Esophagus squamous epithelium (tissue), 4 donors: ENCODE data around the gene ZNF865.

Source experiments
- POLR2A ChIP-seq, 4 donors: fragments of 450-650 bp; IDR thresholded peaks; one replicate each; pipeline ENCODE4 v1.6.1; 2017; ENCODE audit warnings: antibody characterized with exemption in 4 of 4, mild to moderate bottlenecking in 4 of 4, moderate library complexity in 3 of 4
- TF ChIP-seq, protein P1 (sequence below), 6 experiments: fragments of 450-650 bp in 4 of 6; fragments of 200-600 bp in 2 of 6; sonication (generic) in 2 of 6; IDR thresholded peaks; one replicate each; pipeline ENCODE4 v1.5.1; 2016 to 2019; ENCODE audit warnings: antibody characterized with exemption in 6 of 6, mild to moderate bottlenecking in 4 of 6, moderate library complexity in 4 of 6

DNA sequence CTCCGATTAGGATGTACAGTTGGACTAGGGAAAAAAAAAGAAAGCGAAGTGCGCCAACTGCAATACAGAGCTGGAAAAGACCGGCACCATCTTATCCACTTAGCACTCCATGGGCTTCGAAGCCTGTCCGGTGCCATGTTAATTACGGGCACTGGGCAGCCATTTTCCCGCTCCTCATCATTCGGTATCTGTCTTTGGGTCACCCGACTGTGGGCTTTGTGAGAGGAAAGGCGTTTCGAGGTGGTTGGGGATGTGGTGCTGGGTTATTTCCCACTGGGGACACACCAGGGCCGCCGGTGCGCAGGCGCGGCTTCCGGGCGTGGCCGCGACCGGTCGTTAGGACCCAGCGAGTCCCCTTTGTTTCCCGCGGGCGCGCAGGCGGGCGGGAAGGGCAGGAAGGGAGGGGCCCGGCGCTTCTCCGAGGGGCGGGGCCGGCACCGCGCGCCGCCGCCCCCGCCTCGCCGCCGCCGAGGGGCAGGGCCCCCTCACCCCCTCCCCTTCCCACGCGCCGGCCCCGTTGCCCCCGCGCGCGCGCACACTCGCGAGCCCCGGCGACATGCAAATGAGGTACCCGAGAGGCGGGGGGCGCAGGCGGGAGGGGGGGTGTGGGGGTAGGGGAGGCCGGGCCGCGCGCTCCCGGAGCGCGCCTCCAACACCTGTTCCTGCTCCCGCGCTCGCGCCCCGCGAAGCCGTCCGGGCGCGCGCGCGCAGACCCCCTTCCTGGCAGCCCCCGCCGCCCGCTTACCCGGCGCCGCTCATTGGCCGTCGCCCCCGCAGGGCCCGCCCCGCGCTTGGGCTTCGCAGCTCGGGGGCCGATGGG lies 5.4 kb upstream of the ZNF865 start, which contains the start of gene ZNF524:
- TF ChIP-seq, protein P1, sequence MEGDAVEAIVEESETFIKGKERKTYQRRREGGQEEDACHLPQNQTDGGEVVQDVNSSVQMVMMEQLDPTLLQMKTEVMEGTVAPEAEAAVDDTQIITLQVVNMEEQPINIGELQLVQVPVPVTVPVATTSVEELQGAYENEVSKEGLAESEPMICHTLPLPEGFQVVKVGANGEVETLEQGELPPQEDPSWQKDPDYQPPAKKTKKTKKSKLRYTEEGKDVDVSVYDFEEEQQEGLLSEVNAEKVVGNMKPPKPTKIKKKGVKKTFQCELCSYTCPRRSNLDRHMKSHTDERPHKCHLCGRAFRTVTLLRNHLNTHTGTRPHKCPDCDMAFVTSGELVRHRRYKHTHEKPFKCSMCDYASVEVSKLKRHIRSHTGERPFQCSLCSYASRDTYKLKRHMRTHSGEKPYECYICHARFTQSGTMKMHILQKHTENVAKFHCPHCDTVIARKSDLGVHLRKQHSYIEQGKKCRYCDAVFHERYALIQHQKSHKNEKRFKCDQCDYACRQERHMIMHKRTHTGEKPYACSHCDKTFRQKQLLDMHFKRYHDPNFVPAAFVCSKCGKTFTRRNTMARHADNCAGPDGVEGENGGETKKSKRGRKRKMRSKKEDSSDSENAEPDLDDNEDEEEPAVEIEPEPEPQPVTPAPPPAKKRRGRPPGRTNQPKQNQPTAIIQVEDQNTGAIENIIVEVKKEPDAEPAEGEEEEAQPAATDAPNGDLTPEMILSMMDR (IDR thresholded peaks at IDR 0.05) = peak in 1 of 6 experiments; percentile 8
- no peak for TF ChIP-seq POLR2A (IDR thresholded peaks at IDR 0.05)
